Measurements from ENCODE around the gene CWC25.

The CWC25 gene

GRCh38 chr17:38779965-38780752 is 45.0 kb downstream of the CWC25 start:
- no peak for DNase-seq

GRCh38 chr17:38777641-38778250 is 47.4 kb downstream of the CWC25 start:
- DNase-seq: no peak

DNA sequence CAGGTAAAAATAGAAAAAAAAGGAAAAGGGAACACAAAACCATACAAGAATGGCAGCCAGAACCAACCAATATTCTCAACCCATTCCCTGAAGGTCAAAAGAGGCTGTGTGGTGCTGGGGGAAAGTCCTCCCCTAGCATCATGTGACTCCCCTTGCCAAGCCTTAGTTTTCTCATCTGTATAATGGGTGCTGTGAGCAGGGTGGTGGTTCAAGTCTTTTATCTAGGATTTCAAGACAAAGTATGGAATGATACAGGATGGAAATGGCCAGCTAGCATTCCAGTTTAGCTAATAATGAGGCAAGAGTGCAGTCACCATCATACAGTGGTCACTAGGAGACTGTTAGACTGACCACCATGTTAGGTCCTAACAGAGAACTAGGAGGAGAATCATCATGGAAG is 51.9 kb downstream of the CWC25 start:
- DNase-seq: no peak

DNA sequence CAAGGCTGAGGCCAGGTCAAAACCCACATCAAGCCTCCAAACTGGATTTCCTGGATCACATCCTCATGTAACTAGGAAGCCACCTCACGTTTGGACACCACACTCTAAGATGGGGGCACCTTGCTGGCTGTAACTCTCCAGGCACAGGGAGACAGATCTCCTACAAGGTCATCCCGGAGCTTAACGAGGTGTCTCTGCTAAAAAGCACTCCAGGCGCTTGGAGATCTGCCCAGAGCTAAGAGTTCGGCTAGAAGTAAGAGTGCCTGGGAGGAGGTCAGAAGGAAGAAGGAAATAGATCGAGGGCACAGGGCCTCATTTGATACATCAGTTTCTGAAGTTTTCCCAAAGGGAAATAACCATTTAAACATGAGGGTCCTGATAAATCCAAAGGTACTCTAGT is 56.7 kb downstream of the CWC25 start:
- no peak for DNase-seq

GRCh38 chr17:38766341-38766740 is 58.8 kb downstream of the CWC25 start:
- no peak for DNase-seq

GRCh38 chr17:38762231-38762630 is 62.9 kb downstream of the CWC25 start:
- no peak for DNase-seq

DNA sequence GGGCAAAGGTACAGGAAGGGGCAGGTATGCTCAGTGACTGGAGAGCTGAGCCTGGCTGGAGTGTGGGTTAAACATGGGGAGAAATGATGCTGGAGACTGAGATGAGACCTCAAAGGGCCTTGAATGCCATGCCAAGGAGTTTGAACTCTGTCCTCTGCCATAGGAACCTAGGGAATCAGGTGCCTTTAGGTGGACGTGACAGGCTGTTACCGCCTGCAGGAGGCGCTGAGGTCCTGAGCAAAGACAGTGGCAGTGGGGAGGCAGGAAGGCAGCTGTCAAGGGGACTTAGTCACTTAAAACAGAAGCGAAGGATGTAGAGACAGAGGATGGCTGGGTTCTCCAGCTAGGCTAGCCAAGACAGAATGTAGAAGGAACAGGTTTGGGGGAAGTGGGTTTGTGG is 63.5 kb downstream of the CWC25 start:
- DNase-seq: no peak

- DNase-seq: no peak
Observed at GRCh38 chr17:38753071-38753506, 72.0 kb downstream of the CWC25 start.

DNA sequence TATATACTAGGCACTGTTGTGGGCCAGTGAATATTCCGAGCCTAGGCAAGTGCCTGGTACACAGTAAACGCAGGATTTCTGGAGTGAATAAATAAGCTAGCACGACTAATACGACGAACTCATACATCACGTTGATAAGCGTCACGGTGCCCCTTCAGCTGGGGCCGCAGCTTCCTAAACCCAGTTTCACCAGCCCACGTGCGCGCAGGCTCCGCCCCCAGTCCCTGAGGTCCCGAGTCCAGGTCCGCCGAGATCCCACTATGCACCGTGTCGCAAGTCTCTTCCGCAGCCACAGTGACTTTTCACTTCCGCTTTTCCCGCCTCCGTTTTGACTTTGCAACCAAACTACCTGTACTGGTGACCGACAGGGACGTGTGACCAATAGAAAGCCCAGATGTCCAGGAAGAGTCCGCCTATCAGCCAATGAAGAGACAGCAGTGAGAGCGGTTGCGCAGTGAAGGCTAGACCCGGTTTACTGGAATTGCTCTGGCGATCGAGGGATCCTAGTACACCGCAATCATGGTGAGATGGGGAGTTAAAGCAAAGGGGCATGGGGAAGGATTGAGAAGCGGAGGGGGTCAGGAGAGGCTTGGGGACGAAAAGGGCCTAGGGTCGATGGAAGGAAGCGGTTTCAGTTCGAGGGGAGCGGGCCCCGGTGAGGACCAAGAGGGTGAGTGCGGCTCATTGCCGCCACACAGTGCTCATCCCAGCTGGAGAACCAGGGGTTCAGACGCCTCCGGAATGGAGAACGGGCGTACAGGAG is 72.6 kb downstream of the CWC25 start, which contains the start of gene PSMB3:
TSS of gene PSMB3 (plus strand) at position 434 of the 763 bp plus-strand sequence. CDS start at position 520, 86 bp downstream.
- peak; percentile 96 for DNase-seq

- peak; percentile 73 for DNase-seq
Observed at GRCh38 chr17:38751808-38752307, 73.3 kb downstream of the CWC25 start.

- peak; percentile 8 for DNase-seq
Observed at GRCh38 chr17:38751144-38751807, 73.8 kb downstream of the CWC25 start.

All from NCI-H1105 (cell line).